ENCODE measurements around the gene ZBTB5.
"Not testable (repeated sequence)": the region's sequence is repeated elsewhere in the genome, so short reads cannot be mapped to it uniquely, and the experiment has no call there.

DNA sequence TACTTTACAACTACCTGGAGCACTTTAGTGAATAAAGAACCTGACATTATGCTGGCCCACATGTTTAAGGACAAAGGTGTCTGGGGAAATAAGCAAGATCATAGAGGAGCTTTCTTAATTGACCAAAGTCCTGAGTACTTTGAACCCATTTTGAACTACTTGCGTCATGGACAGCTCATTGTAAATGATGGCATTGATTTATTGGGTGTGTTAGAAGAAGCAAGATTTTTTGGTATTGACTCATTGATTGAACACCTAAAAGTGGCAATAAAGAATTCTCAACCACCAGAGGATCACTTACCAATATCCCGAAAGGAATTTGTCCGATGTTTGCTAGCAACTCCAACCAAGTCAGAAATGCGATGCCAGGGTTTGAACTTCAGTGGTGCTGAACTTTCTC, 12.2 kb upstream of the ZBTB5 start:
- TF ChIP-seq EZH2 (IDR thresholded peaks at IDR 0.05; ENCODE audit: insufficient read depth, poor library complexity, severe bottlenecking); EZH2phosphoT487 (IDR thresholded peaks at IDR 0.05; ENCODE audit: insufficient read depth, low read depth): not testable (repeated sequence)

Data from GM23248 (cell line).